ENCODE results near the gene C1QL2. TPM values are rescaled to one million over a fixed set of nuclear protein-coding genes. Genes with fewer than 3 reads are reported as not detected.

C1QL2 gene
- total and polyA plus RNA-seq, 2 experiments from 2014 or later: 0.69 to 0.87 TPM

DNA sequence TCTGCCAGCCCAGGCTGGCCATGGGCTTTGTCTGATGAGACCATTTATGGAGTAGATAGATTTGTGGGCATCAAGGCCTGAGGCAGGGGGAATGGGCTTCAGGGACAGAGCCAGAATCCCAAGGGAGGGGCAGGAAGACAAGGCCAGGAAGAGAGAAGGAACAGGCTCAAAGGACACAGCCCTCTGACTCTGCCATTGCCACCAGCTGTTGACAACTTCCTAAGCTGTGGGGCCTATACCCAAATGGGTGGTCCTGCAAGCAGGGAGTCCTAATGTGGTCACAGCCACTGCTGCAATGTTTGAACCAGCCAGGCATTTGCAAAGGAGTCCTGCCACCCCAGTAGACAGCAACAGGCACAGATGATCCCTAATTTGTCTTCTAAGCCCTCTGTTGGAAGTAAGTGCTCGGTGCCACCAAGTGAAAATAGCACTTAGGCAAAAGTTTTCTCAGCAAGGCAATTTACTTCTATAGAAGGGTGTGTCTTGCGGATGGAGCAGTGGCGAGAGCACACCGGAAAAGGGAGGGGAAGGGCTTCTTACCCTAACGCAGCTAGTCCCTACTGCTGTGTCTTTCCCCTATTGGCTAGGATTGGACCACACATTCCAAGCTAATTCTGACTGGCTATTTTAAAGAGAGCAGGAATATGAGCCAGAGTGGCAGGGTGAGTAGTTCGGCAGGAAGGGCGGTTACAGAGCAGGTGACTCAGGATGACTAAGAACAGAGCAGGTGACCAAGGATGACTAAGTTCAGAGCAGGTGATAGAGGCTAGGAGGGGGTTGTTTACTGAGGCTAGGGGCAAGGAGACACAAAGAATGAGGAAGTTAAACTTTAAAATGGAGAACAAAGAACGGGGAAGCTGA lies 47.2 kb downstream of the C1QL2 start:
- H3K27ac Mint-ChIP-seq: no peak overlapping the region
- no peak overlapping the region for H3K27ac ChIP-seq (ENCODE audit: low read depth)
- H3K4me3 Mint-ChIP-seq: no peak overlapping the region; the same call in 2 of the 3 replicates

More for the DNA sequence above, 47.2 kb downstream of the C1QL2 start:
- TF ChIP-seq NANOG (IDR thresholded peaks at IDR 0.05; ENCODE audit: borderline replicate concordance) (no peak), EZH2phosphoT487 (IDR thresholded peaks at IDR 0.05; ENCODE audit: unreplicated experiment) (no peak), ZNF331 (CRISPR knock-in tag; IDR thresholded peaks at IDR 0.05; ENCODE audit: low read depth) (no peak), POLR2AphosphoS5 (IDR thresholded peaks at IDR 0.05; ENCODE audit: low read depth) (no peak), CREB1 (CRISPR knock-in tag; IDR thresholded peaks at IDR 0.05; ENCODE audit: low read depth) (no peak), STAT1 (IDR thresholded peaks at IDR 0.05; ENCODE audit: unreplicated experiment) (no peak), ZNF114 (CRISPR knock-in tag; IDR thresholded peaks at IDR 0.05) (no peak), JUNB (IDR thresholded peaks at IDR 0.05; ENCODE audit: unreplicated experiment) (no peak), EZH2 (IDR thresholded peaks at IDR 0.05; ENCODE audit: low read depth, unreplicated experiment) (no peak)
- TF ChIP-seq, protein P1, sequence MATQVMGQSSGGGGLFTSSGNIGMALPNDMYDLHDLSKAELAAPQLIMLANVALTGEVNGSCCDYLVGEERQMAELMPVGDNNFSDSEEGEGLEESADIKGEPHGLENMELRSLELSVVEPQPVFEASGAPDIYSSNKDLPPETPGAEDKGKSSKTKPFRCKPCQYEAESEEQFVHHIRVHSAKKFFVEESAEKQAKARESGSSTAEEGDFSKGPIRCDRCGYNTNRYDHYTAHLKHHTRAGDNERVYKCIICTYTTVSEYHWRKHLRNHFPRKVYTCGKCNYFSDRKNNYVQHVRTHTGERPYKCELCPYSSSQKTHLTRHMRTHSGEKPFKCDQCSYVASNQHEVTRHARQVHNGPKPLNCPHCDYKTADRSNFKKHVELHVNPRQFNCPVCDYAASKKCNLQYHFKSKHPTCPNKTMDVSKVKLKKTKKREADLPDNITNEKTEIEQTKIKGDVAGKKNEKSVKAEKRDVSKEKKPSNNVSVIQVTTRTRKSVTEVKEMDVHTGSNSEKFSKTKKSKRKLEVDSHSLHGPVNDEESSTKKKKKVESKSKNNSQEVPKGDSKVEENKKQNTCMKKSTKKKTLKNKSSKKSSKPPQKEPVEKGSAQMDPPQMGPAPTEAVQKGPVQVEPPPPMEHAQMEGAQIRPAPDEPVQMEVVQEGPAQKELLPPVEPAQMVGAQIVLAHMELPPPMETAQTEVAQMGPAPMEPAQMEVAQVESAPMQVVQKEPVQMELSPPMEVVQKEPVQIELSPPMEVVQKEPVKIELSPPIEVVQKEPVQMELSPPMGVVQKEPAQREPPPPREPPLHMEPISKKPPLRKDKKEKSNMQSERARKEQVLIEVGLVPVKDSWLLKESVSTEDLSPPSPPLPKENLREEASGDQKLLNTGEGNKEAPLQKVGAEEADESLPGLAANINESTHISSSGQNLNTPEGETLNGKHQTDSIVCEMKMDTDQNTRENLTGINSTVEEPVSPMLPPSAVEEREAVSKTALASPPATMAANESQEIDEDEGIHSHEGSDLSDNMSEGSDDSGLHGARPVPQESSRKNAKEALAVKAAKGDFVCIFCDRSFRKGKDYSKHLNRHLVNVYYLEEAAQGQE (IDR thresholded peaks at IDR 0.05; ENCODE audit: unreplicated experiment): no peak
- TF ChIP-seq, protein P2, sequence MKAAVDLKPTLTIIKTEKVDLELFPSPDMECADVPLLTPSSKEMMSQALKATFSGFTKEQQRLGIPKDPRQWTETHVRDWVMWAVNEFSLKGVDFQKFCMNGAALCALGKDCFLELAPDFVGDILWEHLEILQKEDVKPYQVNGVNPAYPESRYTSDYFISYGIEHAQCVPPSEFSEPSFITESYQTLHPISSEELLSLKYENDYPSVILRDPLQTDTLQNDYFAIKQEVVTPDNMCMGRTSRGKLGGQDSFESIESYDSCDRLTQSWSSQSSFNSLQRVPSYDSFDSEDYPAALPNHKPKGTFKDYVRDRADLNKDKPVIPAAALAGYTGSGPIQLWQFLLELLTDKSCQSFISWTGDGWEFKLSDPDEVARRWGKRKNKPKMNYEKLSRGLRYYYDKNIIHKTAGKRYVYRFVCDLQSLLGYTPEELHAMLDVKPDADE (IDR thresholded peaks at IDR 0.05): no peak
- TF ChIP-seq, protein P3, sequence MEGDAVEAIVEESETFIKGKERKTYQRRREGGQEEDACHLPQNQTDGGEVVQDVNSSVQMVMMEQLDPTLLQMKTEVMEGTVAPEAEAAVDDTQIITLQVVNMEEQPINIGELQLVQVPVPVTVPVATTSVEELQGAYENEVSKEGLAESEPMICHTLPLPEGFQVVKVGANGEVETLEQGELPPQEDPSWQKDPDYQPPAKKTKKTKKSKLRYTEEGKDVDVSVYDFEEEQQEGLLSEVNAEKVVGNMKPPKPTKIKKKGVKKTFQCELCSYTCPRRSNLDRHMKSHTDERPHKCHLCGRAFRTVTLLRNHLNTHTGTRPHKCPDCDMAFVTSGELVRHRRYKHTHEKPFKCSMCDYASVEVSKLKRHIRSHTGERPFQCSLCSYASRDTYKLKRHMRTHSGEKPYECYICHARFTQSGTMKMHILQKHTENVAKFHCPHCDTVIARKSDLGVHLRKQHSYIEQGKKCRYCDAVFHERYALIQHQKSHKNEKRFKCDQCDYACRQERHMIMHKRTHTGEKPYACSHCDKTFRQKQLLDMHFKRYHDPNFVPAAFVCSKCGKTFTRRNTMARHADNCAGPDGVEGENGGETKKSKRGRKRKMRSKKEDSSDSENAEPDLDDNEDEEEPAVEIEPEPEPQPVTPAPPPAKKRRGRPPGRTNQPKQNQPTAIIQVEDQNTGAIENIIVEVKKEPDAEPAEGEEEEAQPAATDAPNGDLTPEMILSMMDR (conservative IDR thresholded peaks at IDR 0.05; ENCODE audit: low read depth in 2 of 2): no peak
- TF ChIP-seq, protein P4, sequence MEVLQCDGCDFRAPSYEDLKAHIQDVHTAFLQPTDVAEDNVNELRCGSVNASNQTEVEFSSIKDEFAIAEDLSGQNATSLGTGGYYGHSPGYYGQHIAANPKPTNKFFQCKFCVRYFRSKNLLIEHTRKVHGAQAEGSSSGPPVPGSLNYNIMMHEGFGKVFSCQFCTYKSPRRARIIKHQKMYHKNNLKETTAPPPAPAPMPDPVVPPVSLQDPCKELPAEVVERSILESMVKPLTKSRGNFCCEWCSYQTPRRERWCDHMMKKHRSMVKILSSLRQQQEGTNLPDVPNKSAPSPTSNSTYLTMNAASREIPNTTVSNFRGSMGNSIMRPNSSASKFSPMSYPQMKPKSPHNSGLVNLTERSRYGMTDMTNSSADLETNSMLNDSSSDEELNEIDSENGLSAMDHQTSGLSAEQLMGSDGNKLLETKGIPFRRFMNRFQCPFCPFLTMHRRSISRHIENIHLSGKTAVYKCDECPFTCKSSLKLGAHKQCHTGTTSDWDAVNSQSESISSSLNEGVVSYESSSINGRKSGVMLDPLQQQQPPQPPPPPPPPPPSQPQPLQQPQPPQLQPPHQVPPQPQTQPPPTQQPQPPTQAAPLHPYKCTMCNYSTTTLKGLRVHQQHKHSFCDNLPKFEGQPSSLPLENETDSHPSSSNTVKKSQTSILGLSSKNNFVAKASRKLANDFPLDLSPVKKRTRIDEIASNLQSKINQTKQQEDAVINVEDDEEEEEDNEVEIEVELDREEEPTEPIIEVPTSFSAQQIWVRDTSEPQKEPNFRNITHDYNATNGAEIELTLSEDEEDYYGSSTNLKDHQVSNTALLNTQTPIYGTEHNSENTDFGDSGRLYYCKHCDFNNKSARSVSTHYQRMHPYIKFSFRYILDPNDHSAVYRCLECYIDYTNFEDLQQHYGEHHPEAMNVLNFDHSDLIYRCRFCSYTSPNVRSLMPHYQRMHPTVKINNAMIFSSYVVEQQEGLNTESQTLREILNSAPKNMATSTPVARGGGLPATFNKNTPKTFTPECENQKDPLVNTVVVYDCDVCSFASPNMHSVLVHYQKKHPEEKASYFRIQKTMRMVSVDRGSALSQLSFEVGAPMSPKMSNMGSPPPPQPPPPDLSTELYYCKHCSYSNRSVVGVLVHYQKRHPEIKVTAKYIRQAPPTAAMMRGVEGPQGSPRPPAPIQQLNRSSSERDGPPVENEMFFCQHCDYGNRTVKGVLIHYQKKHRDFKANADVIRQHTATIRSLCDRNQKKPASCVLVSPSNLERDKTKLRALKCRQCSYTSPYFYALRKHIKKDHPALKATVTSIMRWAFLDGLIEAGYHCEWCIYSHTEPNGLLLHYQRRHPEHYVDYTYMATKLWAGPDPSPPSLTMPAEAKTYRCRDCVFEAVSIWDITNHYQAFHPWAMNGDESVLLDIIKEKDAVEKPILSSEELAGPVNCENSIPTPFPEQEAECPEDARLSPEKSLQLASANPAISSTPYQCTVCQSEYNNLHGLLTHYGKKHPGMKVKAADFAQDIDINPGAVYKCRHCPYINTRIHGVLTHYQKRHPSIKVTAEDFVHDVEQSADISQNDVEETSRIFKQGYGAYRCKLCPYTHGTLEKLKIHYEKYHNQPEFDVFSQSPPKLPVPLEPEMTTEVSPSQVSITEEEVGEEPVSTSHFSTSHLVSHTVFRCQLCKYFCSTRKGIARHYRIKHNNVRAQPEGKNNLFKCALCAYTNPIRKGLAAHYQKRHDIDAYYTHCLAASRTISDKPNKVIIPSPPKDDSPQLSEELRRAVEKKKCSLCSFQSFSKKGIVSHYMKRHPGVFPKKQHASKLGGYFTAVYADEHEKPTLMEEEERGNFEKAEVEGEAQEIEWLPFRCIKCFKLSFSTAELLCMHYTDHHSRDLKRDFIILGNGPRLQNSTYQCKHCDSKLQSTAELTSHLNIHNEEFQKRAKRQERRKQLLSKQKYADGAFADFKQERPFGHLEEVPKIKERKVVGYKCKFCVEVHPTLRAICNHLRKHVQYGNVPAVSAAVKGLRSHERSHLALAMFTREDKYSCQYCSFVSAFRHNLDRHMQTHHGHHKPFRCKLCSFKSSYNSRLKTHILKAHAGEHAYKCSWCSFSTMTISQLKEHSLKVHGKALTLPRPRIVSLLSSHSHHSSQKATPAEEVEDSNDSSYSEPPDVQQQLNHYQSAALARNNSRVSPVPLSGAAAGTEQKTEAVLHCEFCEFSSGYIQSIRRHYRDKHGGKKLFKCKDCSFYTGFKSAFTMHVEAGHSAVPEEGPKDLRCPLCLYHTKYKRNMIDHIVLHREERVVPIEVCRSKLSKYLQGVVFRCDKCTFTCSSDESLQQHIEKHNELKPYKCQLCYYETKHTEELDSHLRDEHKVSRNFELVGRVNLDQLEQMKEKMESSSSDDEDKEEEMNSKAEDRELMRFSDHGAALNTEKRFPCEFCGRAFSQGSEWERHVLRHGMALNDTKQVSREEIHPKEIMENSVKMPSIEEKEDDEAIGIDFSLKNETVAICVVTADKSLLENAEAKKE (CRISPR knock-in tag; IDR thresholded peaks at IDR 0.05): no peak
- peaks cover 18% of the 10 kb centered on the region; the same call in 1 of the 2 replicates for H3K9me2 ChIP-seq (ENCODE audit: insufficient read depth)
- no peak overlapping the region for H3K4me2 ChIP-seq
- H3K79me2 ChIP-seq (replicated peaks; ENCODE audit: insufficient read depth): no peaks in the 10 kb centered on the region
- peaks cover 10% of the 10 kb centered on the region; the same call in 1 of the 2 replicates for H3K36me3 ChIP-seq (ENCODE audit: insufficient read depth)
- H3K27me3 ChIP-seq (ENCODE audit: insufficient read depth): no peaks in the 10 kb centered on the region
- no peak overlapping the region for H2AFZ ChIP-seq
- H4K20me1 ChIP-seq (replicated peaks; ENCODE audit: insufficient read depth): no peaks in the 10 kb centered on the region
- peaks cover 20% of the 10 kb centered on the region for H3K4me1 ChIP-seq (ENCODE audit: insufficient read depth)
- DNase-seq (ENCODE audit: low spot score) (no peak), ATAC-seq (no peak)
- Mint-ChIP-seq H3K4me1 (peaks cover 42% of the 10 kb centered on the region), H3K27me3 (ENCODE audit: insufficient read depth, low read depth, poor library complexity) (peaks cover 10% of the 10 kb centered on the region), H3K36me3 (ENCODE audit: low read depth) (peaks cover 21% of the 10 kb centered on the region), H3K9me3 (peaks cover 28% of the 10 kb centered on the region)
- H3F3A ChIP-seq (replicated peaks; ENCODE audit: low read depth): no peaks in the 10 kb centered on the region
- H3K4me3 ChIP-seq: no peak overlapping the region

Measured in GM23338 (cell line).